ENCODE results near the gene SNAP47.

- TF ChIP-seq CTCF (IDR thresholded peaks at IDR 0.05), result no peak
- TF ChIP-seq EZH2phosphoT487 (IDR thresholded peaks at IDR 0.05), result no peak
- TF ChIP-seq EZH2 (IDR thresholded peaks at IDR 0.05), result no peak
These were observed 70.5 kb downstream of the SNAP47 start for GRCh38 chr1:227805606-227806197.
